ENCODE data around the gene LDLRAD4.

LDLRAD4 gene

GRCh38 chr18:13483316-13484270 is 265.0 kb downstream of the LDLRAD4 start:
- H3K27ac ChIP-seq: no peak overlapping the region
- no peaks in the 10 kb centered on the region for H3K27me3 ChIP-seq (ENCODE audit: insufficient read depth, low read depth)
- H3K4me2 ChIP-seq: no peak overlapping the region
- no peaks in the 10 kb centered on the region for H4K20me1 ChIP-seq (ENCODE audit: insufficient read depth)
- no peak overlapping the region for H3K9ac ChIP-seq
- H3K79me2 ChIP-seq (ENCODE audit: insufficient read depth, low read depth): no peaks in the 10 kb centered on the region
- TF ChIP-seq CTCF (conservative IDR thresholded peaks at IDR 0.05; ENCODE audit: low read depth, low read length): no peak
- H3K4me3 ChIP-seq (IDR thresholded peaks at IDR 0.05; ENCODE audit: insufficient read depth, low read depth, low read length): no peak overlapping the region
- H2AFZ ChIP-seq (ENCODE audit: low read depth): no peak overlapping the region
- no peaks in the 10 kb centered on the region for H3K36me3 ChIP-seq (ENCODE audit: insufficient read depth)
- H3K4me1 ChIP-seq (ENCODE audit: low read depth, poor library complexity, severe bottlenecking): no peaks in the 10 kb centered on the region

GRCh38 chr18:13485182-13485581 is 266.6 kb downstream of the LDLRAD4 start:
- Histone ChIP-seq H3K27ac (no peak overlapping the region), H3K27me3 (ENCODE audit: insufficient read depth, low read depth) (no peaks in the 10 kb centered on the region), H4K20me1 (ENCODE audit: insufficient read depth) (no peaks in the 10 kb centered on the region), H3K4me2 (no peak overlapping the region), H3K4me3 (IDR thresholded peaks at IDR 0.05; ENCODE audit: insufficient read depth, low read depth, low read length) (no peak overlapping the region), H3K4me1 (ENCODE audit: low read depth, poor library complexity, severe bottlenecking) (no peaks in the 10 kb centered on the region), H3K79me2 (ENCODE audit: insufficient read depth, low read depth) (no peaks in the 10 kb centered on the region), H2AFZ (ENCODE audit: low read depth) (no peak overlapping the region), H3K9ac (no peak overlapping the region), H3K36me3 (ENCODE audit: insufficient read depth) (no peaks in the 10 kb centered on the region)
- TF ChIP-seq CTCF (conservative IDR thresholded peaks at IDR 0.05; ENCODE audit: low read depth, low read length): no peak

- Histone ChIP-seq H3K4me2 (no peak overlapping the region), H3K27ac (no peak overlapping the region), H3K79me2 (ENCODE audit: insufficient read depth, low read depth) (no peaks in the 10 kb centered on the region), H3K9ac (no peak overlapping the region), H2AFZ (ENCODE audit: low read depth) (no peak overlapping the region), H3K4me1 (ENCODE audit: low read depth, poor library complexity, severe bottlenecking) (no peaks in the 10 kb centered on the region), H3K36me3 (ENCODE audit: insufficient read depth) (no peaks in the 10 kb centered on the region), H4K20me1 (ENCODE audit: insufficient read depth) (no peaks in the 10 kb centered on the region), H3K27me3 (ENCODE audit: insufficient read depth, low read depth) (no peaks in the 10 kb centered on the region), H3K4me3 (IDR thresholded peaks at IDR 0.05; ENCODE audit: insufficient read depth, low read depth, low read length) (no peak overlapping the region)
- TF ChIP-seq CTCF (conservative IDR thresholded peaks at IDR 0.05; ENCODE audit: low read depth, low read length): no peak
These were observed 267.0 kb downstream of the LDLRAD4 start for GRCh38 chr18:13485604-13486003.

GRCh38 chr18:13486284-13486683 is 267.7 kb downstream of the LDLRAD4 start:
- Histone ChIP-seq H3K4me1 (ENCODE audit: low read depth, poor library complexity, severe bottlenecking) (no peaks in the 10 kb centered on the region), H3K4me3 (IDR thresholded peaks at IDR 0.05; ENCODE audit: insufficient read depth, low read depth, low read length) (no peak overlapping the region), H3K4me2 (no peak overlapping the region), H3K79me2 (ENCODE audit: insufficient read depth, low read depth) (no peaks in the 10 kb centered on the region), H2AFZ (ENCODE audit: low read depth) (no peak overlapping the region), H3K27me3 (ENCODE audit: insufficient read depth, low read depth) (no peaks in the 10 kb centered on the region), H3K27ac (no peak overlapping the region), H3K36me3 (ENCODE audit: insufficient read depth) (no peaks in the 10 kb centered on the region), H3K9ac (no peak overlapping the region), H4K20me1 (ENCODE audit: insufficient read depth) (no peaks in the 10 kb centered on the region)
- TF ChIP-seq CTCF (conservative IDR thresholded peaks at IDR 0.05; ENCODE audit: low read depth, low read length): no peak
